IMR-90 (cell line): Measurements from ENCODE around the gene CRBN. TPM values are rescaled to one million over a fixed set of nuclear protein-coding genes. Genes with fewer than 3 reads are reported as not detected.

Source experiments
- ATAC-seq: fragments of 200-7000 bp; cut with Tn5 transposase; 2 replicates; pipeline ENCODE4 v1.9.1; 2020; ENCODE audit warnings: low read depth, mild to moderate bottlenecking, moderate library complexity
- BruUV-seq: library from RNA; stranded (reverse); fragments of 400-500 nt; replicated peaks from 2 replicates; lab custom pipeline; 2021; lab: Mats Ljungman, UMichigan
- CTCF ChIA-PET: fragments of 300-600 bp; formaldehyde crosslinking; extraction: SDS; loops from one replicate; lab custom pipeline; 2021; ENCODE audit warnings: antibody characterized with exemption; lab: Yijun Ruan, JAX
- POLR2A ChIA-PET: fragments of 300-600 bp; sonication (Branson Sonifier 250); formaldehyde crosslinking; loops from one replicate; lab custom pipeline; 2022; ENCODE audit warnings: antibody characterized with exemption; ENCODE audit not compliant: unreplicated experiment; lab: Charles Lee
- DNase-seq: peaks from one replicate; pipeline ENCODE4 v3.0.0; 2013
- H2AFZ ChIP-seq: replicated peaks from 2 replicates; pipeline ENCODE3; 2013; ENCODE audit warnings: low read length, mild to moderate bottlenecking; ENCODE audit not compliant: poor library complexity
- H2AK5ac ChIP-seq: 2 replicates; pipeline ENCODE4 v1.6.1; 2013; ENCODE audit warnings: low read depth, low read length, inconsistent platforms
- H2AK9ac ChIP-seq: replicated peaks from 2 replicates; pipeline ENCODE3; 2013; ENCODE audit warnings: mild to moderate bottlenecking, low read depth, low read length, moderate library complexity; ENCODE audit not compliant: poor library complexity
- H2BK120ac ChIP-seq: 2 replicates; pipeline ENCODE4 v1.6.1; 2013; ENCODE audit warnings: low read depth, low read length, inconsistent platforms
- H2BK15ac ChIP-seq: 3 replicates; pipeline ENCODE4 v1.6.1; 2013; ENCODE audit warnings: low read depth, low read length, inconsistent platforms
- H2BK20ac ChIP-seq: 2 replicates; pipeline ENCODE4 v1.6.1; 2013; ENCODE audit warnings: low read depth, mild to moderate bottlenecking, inconsistent platforms, low read length, moderate library complexity
- H2BK5ac ChIP-seq: 2 replicates; pipeline ENCODE4 v1.6.1; 2013; ENCODE audit warnings: mild to moderate bottlenecking, low read depth, low read length, inconsistent platforms; ENCODE audit not compliant: poor library complexity, severe bottlenecking
- H3K14ac ChIP-seq: replicated peaks from 2 replicates; pipeline ENCODE4 v1.6.1; 2013; ENCODE audit warnings: low read depth, low read length, inconsistent platforms
- H3K18ac ChIP-seq: 2 replicates; pipeline ENCODE4 v1.6.1; 2013; ENCODE audit warnings: low read depth, low read length, control low read depth
- H3K23ac ChIP-seq: 2 replicates; pipeline ENCODE4 v1.6.1; 2013; ENCODE audit warnings: low read depth, low read length, inconsistent platforms
- H3K27ac ChIP-seq: 2 replicates; pipeline ENCODE4 v1.5.1; 2013; ENCODE audit warnings: mild to moderate bottlenecking, control low read depth, low read length; ENCODE audit not compliant: insufficient read depth
- H3K27me3 ChIP-seq: 2 replicates; pipeline ENCODE4 v1.6.1; 2013; ENCODE audit warnings: low read length; ENCODE audit not compliant: control insufficient read depth, insufficient read depth
- H3K36me3 ChIP-seq: 2 replicates; pipeline ENCODE4 v1.6.1; 2013; ENCODE audit warnings: low read length, mixed read lengths; ENCODE audit not compliant: control insufficient read depth, insufficient read depth
- H3K4ac ChIP-seq: 2 replicates; pipeline ENCODE4 v1.6.1; 2013; ENCODE audit warnings: low read depth, low read length, inconsistent platforms
- H3K4me1 ChIP-seq: 2 replicates; pipeline ENCODE4 v1.6.1; 2013; ENCODE audit warnings: low read length, mixed read lengths; ENCODE audit not compliant: control insufficient read depth, insufficient read depth
- H3K4me2 ChIP-seq: 2 replicates; pipeline ENCODE4 v1.6.1; 2013; ENCODE audit warnings: low read depth, mild to moderate bottlenecking, control low read depth, low read length, moderate library complexity
- H3K4me3 ChIP-seq: 2 replicates; pipeline ENCODE4 v1.5.1; 2013; ENCODE audit warnings: low read depth, mild to moderate bottlenecking, control low read depth, low read length, moderate library complexity; ENCODE audit not compliant: insufficient read depth
- H3K56ac ChIP-seq: 2 replicates; pipeline ENCODE4 v1.6.1; 2013; ENCODE audit warnings: low read length, inconsistent platforms; ENCODE audit not compliant: insufficient read depth; ENCODE audit errors: extremely low read depth
- H3K79me1 ChIP-seq, 2 experiments: 2 replicates each; pipeline ENCODE4 v1.6.1; 2013; ENCODE audit warnings: low read length in 2 of 2, inconsistent platforms in 1 of 2, low read depth in 1 of 2
- H3K9ac ChIP-seq: 2 replicates; pipeline ENCODE4 v1.6.1; 2013; ENCODE audit warnings: low read depth, low read length, control low read depth
- H3K9me1 ChIP-seq: 2 replicates; pipeline ENCODE4 v1.6.1; 2013; ENCODE audit warnings: low read length, inconsistent platforms; ENCODE audit not compliant: insufficient read depth
- H3K9me3 ChIP-seq: 2 replicates; pipeline ENCODE4 v1.6.1; 2013; ENCODE audit warnings: low read length; ENCODE audit not compliant: control insufficient read depth, insufficient read depth
- H4K20me1 ChIP-seq: 2 replicates; pipeline ENCODE4 v1.6.1; 2013; ENCODE audit warnings: low read length, inconsistent platforms; ENCODE audit not compliant: insufficient read depth
- H4K5ac ChIP-seq: 2 replicates; pipeline ENCODE4 v1.6.1; 2013; ENCODE audit warnings: mild to moderate bottlenecking, low read depth, low read length, control low read depth
- H4K8ac ChIP-seq, 2 experiments: 2 replicates each; pipeline ENCODE4 v1.6.1; 2013; ENCODE audit warnings: low read depth in 2 of 2, low read length in 2 of 2, control low read depth in 1 of 2, inconsistent platforms in 1 of 2
- H4K91ac ChIP-seq: 2 replicates; pipeline ENCODE4 v1.6.1; 2013; ENCODE audit warnings: low read depth, low read length, inconsistent platforms; ENCODE audit not compliant: insufficient read depth
- MAZ ChIP-seq: IDR thresholded peaks from 2 replicates; pipeline ENCODE4 v1.6.1; 2012; ENCODE audit warnings: low read depth, mild to moderate bottlenecking, low read length, improper control_type of control experiment, moderate library complexity, borderline replicate concordance
- MXI1 ChIP-seq: IDR thresholded peaks from 2 replicates; pipeline ENCODE4 v1.6.1; 2012; ENCODE audit warnings: low read depth, mild to moderate bottlenecking, low read length, moderate library complexity, borderline replicate concordance
- POLR2A ChIP-seq: IDR thresholded peaks from 2 replicates; pipeline ENCODE4 v1.6.1; 2012; ENCODE audit warnings: mild to moderate bottlenecking, low read depth, low read length
- RAD21 ChIP-seq: IDR thresholded peaks from 2 replicates; pipeline ENCODE4 v1.6.1; 2012; ENCODE audit warnings: low read length, improper control_type of control experiment
- WGBS, 2 experiments: methylation state at CpG; one replicate each; pipeline versions ENCODE4 v1.1.5 to v1.1.7; 2013; ENCODE audit warnings: missing lambda C conversion rate in 2 of 2; ENCODE audit not compliant: insufficient read length in 1 of 2; ENCODE audit errors: extremely low coverage in 2 of 2; 5-methylcytosine and 5-hydroxymethylcytosine counted together
- dilution Hi-C: fragments of 300-500 bp; cut with HindIII; formaldehyde crosslinking; loops from one replicate; pipeline ENCODE4 v1.14.3; 2018; ENCODE audit warnings: low sequenced_read_pairs; ENCODE audit not compliant: unreplicated experiment
- in situ Hi-C: fragments of 300-500 bp; cut with MboI; formaldehyde crosslinking; loops from 3 replicates; pipeline ENCODE4 v1.14.3; 2019; ENCODE audit warnings: low sequenced_read_pairs, inconsistent platforms, mixed read lengths
- intact Hi-C: fragments of 100-400 bp; cut with micrococcal nuclease; formaldehyde crosslinking; loops from 2 replicates; pipeline ENCODE4 v1.10.0; 2022
- polyA plus RNA-seq, 3 experiments: library from polyadenylated mRNA; depleted of rRNA; stranded (reverse); fragments of >200 nt; gene quantifications; 2 replicates each; pipeline ENCODE4 v1.2.3, GENCODE V29; 2012; ENCODE audit warnings: low replicate concordance in 1 of 3
- total RNA-seq: library from RNA; depleted of rRNA; stranded (reverse); fragments of >200 nt; gene quantifications from 2 replicates; pipeline ENCODE4 v1.2.3, GENCODE V29; 2012

Gene CRBN
- total and polyA plus RNA-seq, 2 of the 4 experiments (the other 2 are of a cell fraction) = 21.8 to 33.9 TPM

DNA sequence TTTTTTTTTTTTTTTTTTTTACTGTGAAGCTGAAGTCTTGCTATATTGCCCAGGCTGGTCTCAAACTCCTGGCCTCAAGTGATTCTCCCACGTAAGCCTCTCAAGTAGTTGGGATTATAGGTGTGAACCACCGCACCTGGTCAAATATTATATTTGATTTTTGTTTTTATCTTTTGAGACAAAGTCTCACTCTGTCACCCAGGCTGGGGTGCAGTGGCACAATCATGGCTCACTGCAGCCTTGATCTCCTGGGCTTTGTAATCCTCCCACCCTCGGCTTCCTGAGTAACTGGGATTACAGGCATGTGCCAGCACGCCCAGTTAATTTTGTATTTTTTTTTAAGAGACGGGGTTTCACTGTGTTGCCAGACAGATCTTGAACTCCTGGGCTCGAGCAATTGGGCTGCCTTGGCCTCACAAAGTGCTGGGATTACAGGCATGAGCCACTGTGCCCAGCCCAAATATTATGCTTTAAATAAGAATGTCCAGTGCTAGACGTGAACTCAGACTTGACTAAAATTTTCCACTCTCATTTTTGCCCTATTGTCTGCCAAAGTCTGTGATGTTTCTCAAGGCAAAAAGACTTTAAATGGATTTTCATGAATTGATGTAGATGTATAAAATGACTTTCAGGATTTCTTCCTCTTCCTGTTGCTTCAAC lies 33.4 kb upstream of the CRBN start:
- no peak overlapping the region for H2BK20ac ChIP-seq
- H3K9ac ChIP-seq = no peak overlapping the region
- no peak overlapping the region for H3K4me3 ChIP-seq
- no peaks in the 10 kb centered on the region for H3K4me1 ChIP-seq
- ATAC-seq (no peak), DNase-seq (no peak)
- POLR2A ChIA-PET = no interaction called here
- H3K14ac ChIP-seq = no peak overlapping the region
- H3K23ac ChIP-seq = no peak overlapping the region
- H2BK5ac ChIP-seq = no peak overlapping the region
- H4K5ac ChIP-seq = no peak overlapping the region
- intact Hi-C loops = no loop called here
- H3K27ac ChIP-seq = no peak overlapping the region
- H3K18ac ChIP-seq = no peak overlapping the region
- no peak overlapping the region for H2BK120ac ChIP-seq
- H2AK9ac ChIP-seq = no peak overlapping the region
- H3K27me3 ChIP-seq = no peaks in the 10 kb centered on the region
- no peaks in the 10 kb centered on the region for H4K20me1 ChIP-seq
- no peak overlapping the region for H2BK15ac ChIP-seq
- H3K56ac ChIP-seq = no peak overlapping the region
- no peaks in the 10 kb centered on the region for H3K79me1 ChIP-seq
- H3K4ac ChIP-seq = no peak overlapping the region
- dilution Hi-C loops = loop anchor here (25.0 kb wide), 1 partner anchor 1074 kb away; no protein-coding TSS in a partner anchor
- no peak overlapping the region for H2AFZ ChIP-seq
- no peak overlapping the region for H4K8ac ChIP-seq
- whole genome bisulfite sequencing, 2 experiments = no CpG with 5 or more reads among the region's 7 CpGs
- in situ Hi-C loops = no loop called here
- H3K9me1 ChIP-seq = no peaks in the 10 kb centered on the region
- no peaks in the 10 kb centered on the region for H3K9me3 ChIP-seq
- H3K36me3 ChIP-seq = no peaks in the 10 kb centered on the region
- CTCF ChIA-PET = interaction anchor here (0.9 kb wide), 1 partner anchor 12 kb away, joined by 3 read pairs; no protein-coding TSS in a partner anchor
- H3K4me2 ChIP-seq = no peak overlapping the region
- no peak overlapping the region for H4K91ac ChIP-seq
- no peak overlapping the region for H2AK5ac ChIP-seq
- no TSS peak for BruUV-seq
- TF ChIP-seq MXI1 = no peak
- no peak for TF ChIP-seq MAZ
- TF ChIP-seq POLR2A = no peak
- no peak for TF ChIP-seq RAD21
